GM19238 (cell line): ENCODE results near the gene SLC35G2.
"Not testable (repeated sequence)": the region's sequence is repeated elsewhere in the genome, so short reads cannot be mapped to it uniquely, and the experiment has no call there.

Source experiments
- DNase-seq: peaks from one replicate; pipeline ENCODE4 v3.0.0; 2011; ENCODE audit warnings: low spot score; ENCODE audit not compliant: insufficient read length

The SLC35G2 gene

GRCh38 chr3:136885357-136886213, 66.7 kb downstream of the SLC35G2 start:
- peak; percentile 13 for DNase-seq

GRCh38 chr3:136889947-136890346, 71.0 kb downstream of the SLC35G2 start:
- no peak for DNase-seq

GRCh38 chr3:136891934-136892855, 73.3 kb downstream of the SLC35G2 start:
- no peak for DNase-seq

GRCh38 chr3:136893848-136894443, 75.0 kb downstream of the SLC35G2 start:
- no peak for DNase-seq

- DNase-seq, result not testable (repeated sequence)
Measured at GRCh38 chr3:136897171-136897570, 78.2 kb downstream of the SLC35G2 start.

DNA sequence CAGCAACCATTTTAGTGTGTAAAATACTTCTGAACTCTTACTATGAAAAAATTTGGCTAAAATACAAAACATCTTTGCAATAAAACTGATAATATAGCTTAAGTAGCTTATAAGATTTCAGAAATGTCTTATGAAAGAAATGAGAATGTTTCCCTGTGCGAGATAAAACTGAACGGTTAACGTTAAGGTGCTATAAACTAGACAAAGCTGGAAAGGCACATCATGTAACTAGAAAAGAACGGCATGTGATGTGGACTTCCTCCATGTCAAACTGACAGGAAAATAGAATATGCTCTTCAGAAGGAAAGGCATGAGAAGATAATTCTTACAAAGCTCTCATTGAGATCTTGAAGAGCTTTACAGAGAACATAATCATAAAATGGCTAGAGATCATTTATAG, 79.6 kb downstream of the SLC35G2 start:
- no peak for DNase-seq

- DNase-seq, result no peak
Measured at GRCh38 chr3:136898954-136899353, 80.0 kb downstream of the SLC35G2 start.

- DNase-seq, result no peak
Measured at GRCh38 chr3:136899622-136900158, 80.8 kb downstream of the SLC35G2 start.

DNA sequence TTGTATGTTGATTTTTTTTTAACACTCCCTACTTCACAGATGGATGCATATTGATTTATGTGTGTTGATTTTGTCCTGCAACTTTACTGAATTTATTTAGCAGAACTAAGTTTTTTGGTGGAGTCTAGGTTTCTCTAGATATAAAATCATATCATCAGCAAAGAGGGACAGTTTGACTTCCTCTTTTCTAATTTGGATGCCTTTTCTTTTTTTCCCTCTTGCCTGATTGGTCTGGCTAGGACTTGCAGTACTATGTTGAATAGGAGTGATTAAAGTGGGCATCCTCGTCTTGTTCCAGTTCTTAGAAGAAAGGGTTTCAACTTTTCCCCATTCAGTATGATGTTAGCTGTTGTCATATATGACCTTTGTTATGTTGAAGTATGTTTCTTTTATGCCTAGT, 81.8 kb downstream of the SLC35G2 start:
- not testable (repeated sequence) for DNase-seq

DNA sequence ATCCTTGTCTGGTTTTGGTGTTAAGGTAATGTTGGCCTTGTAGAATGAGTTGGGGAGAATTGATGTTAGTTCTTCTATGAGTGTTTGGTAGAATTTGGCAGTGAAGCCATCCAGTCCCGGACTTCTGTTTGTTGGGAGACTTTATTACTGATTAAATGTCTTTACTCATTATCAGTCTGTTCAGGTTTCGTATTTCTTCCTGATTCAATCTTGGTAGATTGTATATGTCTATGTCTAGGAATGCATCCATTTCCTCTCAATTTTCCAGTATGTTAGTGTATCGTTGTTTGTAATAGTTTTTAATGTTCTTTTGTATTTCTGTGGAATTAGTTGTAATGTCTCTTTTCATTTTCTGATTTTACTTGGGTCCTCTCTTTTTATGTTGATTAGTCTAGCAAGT, 82.5 kb downstream of the SLC35G2 start:
- DNase-seq, result no peak

DNA sequence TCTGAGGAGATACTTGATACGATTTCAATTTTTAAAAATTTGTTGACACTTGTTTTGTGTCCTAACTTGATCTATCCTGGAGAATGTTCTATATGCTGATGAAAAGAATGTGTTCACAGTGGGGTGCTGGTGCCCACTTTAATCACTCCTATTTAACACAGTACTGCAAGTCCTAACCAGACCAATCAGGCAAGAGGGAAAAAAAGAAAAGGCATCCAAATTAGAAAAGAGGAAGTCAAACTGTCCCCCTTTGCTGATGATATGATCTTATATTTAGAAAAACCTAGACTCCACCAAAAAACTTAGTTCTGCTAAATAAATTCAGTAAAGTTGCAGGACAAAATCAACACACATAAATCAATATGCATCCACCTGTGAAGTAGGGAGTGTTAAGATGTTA, 83.6 kb downstream of the SLC35G2 start:
- DNase-seq, result not testable (repeated sequence)

DNA sequence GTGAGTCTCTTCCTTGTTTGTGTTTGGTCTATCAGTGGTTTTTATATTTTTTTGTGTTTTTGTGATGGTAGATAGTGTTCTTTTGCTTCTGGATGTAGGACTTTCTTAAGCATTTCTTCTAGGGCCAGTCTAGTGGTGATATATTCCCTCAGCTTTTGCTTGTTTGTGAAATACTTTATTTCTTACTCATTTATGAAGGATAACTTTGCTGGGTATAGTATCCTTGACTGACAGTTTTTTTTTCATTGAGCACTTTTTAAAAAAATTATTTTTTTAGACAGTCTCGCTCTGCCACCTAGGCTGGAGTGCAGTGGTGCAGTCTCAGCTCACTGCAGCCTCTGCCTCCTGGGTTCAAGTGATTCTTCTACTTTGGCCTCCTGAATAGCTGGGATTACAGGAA, 85.0 kb downstream of the SLC35G2 start:
- DNase-seq, result no peak

GRCh38 chr3:136904746-136905145, 85.8 kb downstream of the SLC35G2 start:
- no peak for DNase-seq
